Small intestine (tissue), 7 donors: ENCODE data around the gene ELOVL7. TPM values are rescaled to one million over a fixed set of nuclear protein-coding genes. Genes with fewer than 3 reads are reported as not detected.

Source experiments
- DNase-seq, 2 donors: peaks; one replicate each; pipeline versions ENCODE4 v3.0.0 to v3.0.0-alpha.2; 2013
- FAIRE-seq: peaks from 2 replicates; lab custom pipeline; 2012; peaks lifted over from hg19 to GRCh38; lab: Jason Lieb, UNC
- H3K27ac ChIP-seq, 3 donors: one replicate each; pipeline ENCODE4 v1.5.1; 2013; ENCODE audit warnings: low read length in 2 of 3, mild to moderate bottlenecking in 2 of 3, control low read depth in 1 of 3, inconsistent platforms in 1 of 3, low read depth in 1 of 3, moderate library complexity in 1 of 3
- H3K27me3 ChIP-seq, 3 donors: one replicate each; pipeline ENCODE4 v1.6.1; 2013; ENCODE audit warnings: low read length in 3 of 3, inconsistent platforms in 1 of 3; ENCODE audit not compliant: control insufficient read depth in 3 of 3, insufficient read depth in 3 of 3
- H3K36me3 ChIP-seq, 3 donors: one replicate each; pipeline ENCODE4 v1.6.1; 2013; ENCODE audit warnings: low read length in 3 of 3, inconsistent platforms in 1 of 3, low read depth in 1 of 3, mild to moderate bottlenecking in 1 of 3, moderate library complexity in 1 of 3; ENCODE audit not compliant: control insufficient read depth in 3 of 3, insufficient read depth in 2 of 3
- H3K4me1 ChIP-seq, 3 donors: one replicate each; pipeline ENCODE4 v1.6.1; 2013; ENCODE audit warnings: low read length in 2 of 3, inconsistent platforms in 1 of 3, low read depth in 1 of 3, mild to moderate bottlenecking in 1 of 3, moderate library complexity in 1 of 3; ENCODE audit not compliant: control insufficient read depth in 3 of 3, insufficient read depth in 2 of 3
- H3K4me3 ChIP-seq, 3 donors: one replicate each; pipeline ENCODE4 v1.5.1; 2013; ENCODE audit warnings: low read length in 3 of 3, control low read depth in 1 of 3, inconsistent platforms in 1 of 3, low read depth in 1 of 3, mild to moderate bottlenecking in 1 of 3, moderate library complexity in 1 of 3
- H3K9me3 ChIP-seq, 2 donors: one replicate each; pipeline ENCODE4 v1.6.1; 2013; ENCODE audit warnings: low read depth in 1 of 2, low read length in 1 of 2; ENCODE audit not compliant: control insufficient read depth in 2 of 2, insufficient read depth in 1 of 2
- WGBS, 3 donors: extraction: QIAGEN DNeasy Blood & Tissue Kit; methylation state at CpG; one replicate each; pipeline ENCODE4 v1.1.7; 2013; 5-methylcytosine and 5-hydroxymethylcytosine counted together
- polyA plus RNA-seq, 4 donors: library from polyadenylated mRNA; stranded (reverse) in 3 of 4; unstranded in 1 of 4; fragments of 200-250 nt in 3 of 4; fragments of 120-200 nt in 1 of 4; gene quantifications; one replicate each; pipeline versions ENCODE4 v1.2.1 to v1.2.3, GENCODE V29; 2013
- donor health status: healthy with polysubstance abuse.
- donor health status: control.
- donor health status: control.
- donor health status: Bipolar disorder and iron deficiency.
- donor health status: healthy.

Gene ELOVL7
- polyA plus RNA-seq, 4 donors: 9.2 to 100 (median 20.2) TPM

DNA sequence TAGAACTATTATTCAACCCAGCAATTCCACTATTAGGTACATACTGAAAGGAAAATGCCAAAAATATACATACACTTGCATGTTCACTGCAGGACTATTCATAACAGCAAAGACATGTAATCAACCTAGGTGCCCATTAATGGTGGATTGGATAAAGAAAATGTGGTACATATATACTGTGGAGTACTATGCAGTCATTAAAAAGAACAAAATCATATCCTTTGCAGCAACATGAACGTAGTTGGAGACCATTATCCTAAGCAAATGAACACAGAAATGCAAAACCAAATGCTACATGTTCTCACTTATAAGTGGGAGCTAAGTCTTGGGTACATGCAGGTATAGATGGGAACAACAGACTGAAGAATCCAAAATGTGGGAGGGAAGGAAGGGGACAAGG is 67.7 kb downstream of the ELOVL7 start:
- peaks cover 0 to 17% (median 0%) of the 10 kb centered on the region in 3 donors for H3K36me3 ChIP-seq
- H3K4me1 ChIP-seq: no peaks in the 10 kb centered on the region
- DNase-seq (no peak), FAIRE-seq (no peak)
- H3K9me3 ChIP-seq: no peaks in the 10 kb centered on the region
- no peaks in the 10 kb centered on the region for H3K27me3 ChIP-seq
- H3K27ac ChIP-seq: no peak overlapping the region
- WGBS, 3 donors: 81 to 86% (median 85%) methylated on average over 1 of the region's 1 CpG
- H3K4me3 ChIP-seq: no peak overlapping the region

- Histone ChIP-seq H3K27ac (no peak overlapping the region), H3K36me3 (peaks cover 0 to 9% (median under 1%) of the 10 kb centered on the region in 3 donors), H3K4me1 (no peaks in the 10 kb centered on the region), H3K27me3 (no peaks in the 10 kb centered on the region), H3K4me3 (no peak overlapping the region), H3K9me3 (no peaks in the 10 kb centered on the region)
- DNase-seq (no peak), FAIRE-seq (no peak)
- 77 to 85% (median 82%) methylated on average over 6 of the region's 6 CpGs for WGBS, 3 donors
Observed at GRCh38 chr5:60765019-60765709, 78.9 kb downstream of the ELOVL7 start.

DNA sequence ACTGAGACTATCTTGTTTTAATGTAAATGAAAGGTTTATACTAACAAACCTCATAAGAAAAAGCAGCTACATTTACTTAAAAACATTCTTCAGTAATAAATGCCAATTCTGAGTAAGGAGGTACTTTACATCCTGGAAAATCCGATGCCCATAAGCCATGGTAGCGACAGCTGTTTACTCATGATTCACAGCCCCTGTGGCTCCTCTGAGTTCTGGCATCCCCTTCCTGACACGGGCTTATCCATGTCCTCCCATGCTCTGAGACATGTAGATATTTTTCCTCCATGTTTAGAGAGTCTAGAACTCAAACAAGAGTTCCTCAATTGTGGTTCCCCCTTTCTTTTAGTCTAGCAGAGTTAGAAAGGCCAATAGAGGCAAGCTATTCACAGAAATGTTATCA is 81.0 kb downstream of the ELOVL7 start:
- H3K27ac ChIP-seq: no peak overlapping the region
- no peaks in the 10 kb centered on the region for H3K27me3 ChIP-seq
- WGBS, 3 donors: 63 to 92% (median 82%) methylated on average over 3 of the region's 3 CpGs
- DNase-seq: no peak
- H3K36me3 ChIP-seq: peaks cover 0 to 6% (median 0%) of the 10 kb centered on the region in 3 donors
- no peaks in the 10 kb centered on the region for H3K9me3 ChIP-seq
- FAIRE-seq: no peak
- H3K4me1 ChIP-seq: no peaks in the 10 kb centered on the region
- H3K4me3 ChIP-seq: no peak overlapping the region

DNA sequence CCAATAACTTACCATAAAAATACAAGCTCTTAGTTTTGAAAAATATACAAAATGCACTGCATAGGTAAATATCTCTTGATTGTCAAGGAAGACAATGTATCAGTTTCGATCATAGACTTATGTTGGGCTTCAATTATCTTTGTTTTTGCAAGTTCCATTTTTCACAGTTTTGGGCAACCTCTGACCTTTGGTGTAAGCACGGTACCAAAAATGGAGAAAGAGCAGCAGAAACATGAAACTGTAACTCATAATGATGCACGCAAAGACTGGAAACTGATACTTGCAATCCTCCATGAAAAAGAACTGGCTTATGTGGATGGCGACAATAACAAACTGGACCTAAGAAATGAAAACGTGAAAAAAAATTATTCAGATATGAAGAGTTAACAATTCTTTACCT is 89.6 kb downstream of the ELOVL7 start:
- H3K4me1 ChIP-seq: no peaks in the 10 kb centered on the region
- no peak for FAIRE-seq

DNA sequence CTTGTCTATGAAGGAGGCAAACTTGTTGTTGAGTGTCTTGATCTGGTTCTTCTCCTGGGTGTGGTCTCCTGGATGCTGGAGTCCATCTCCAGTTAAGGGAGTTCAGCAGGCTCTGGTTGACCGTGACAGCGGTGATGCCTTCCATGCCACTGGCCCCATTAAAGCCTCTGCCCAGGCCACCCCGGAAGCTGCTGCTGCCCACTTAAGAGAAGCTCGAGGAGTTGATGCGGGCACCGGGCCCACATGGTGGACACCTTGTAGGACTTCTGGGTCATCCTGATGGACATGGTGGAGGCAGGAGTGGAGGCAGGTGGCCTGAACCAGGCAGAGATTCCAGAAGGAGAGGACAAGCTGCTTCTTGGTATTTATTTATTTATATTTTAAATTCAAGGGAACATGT is 99.4 kb downstream of the ELOVL7 start:
- Histone ChIP-seq H3K4me3 (no peak overlapping the region), H3K27ac (no peak overlapping the region), H3K9me3 (peaks cover 0 to 12% of the 10 kb centered on the region in 2 donors), H3K36me3 (peaks cover 0 to 3% (median 2%) of the 10 kb centered on the region in 3 donors), H3K4me1 (no peaks in the 10 kb centered on the region), H3K27me3 (no peaks in the 10 kb centered on the region)
- WGBS, 3 donors: 97 to 100% (median 97%) methylated on average over 6 of the region's 6 CpGs
- DNase-seq (no peak), FAIRE-seq (no peak)

More for the DNA sequence above, 89.6 kb downstream of the ELOVL7 start:
- H3K27me3 ChIP-seq: no peaks in the 10 kb centered on the region
- 88 to 92% (median 91%) methylated on average over 5 of the region's 5 CpGs for WGBS, 3 donors
- DNase-seq: no peak
- no peak overlapping the region for H3K27ac ChIP-seq
- no peak overlapping the region for H3K4me3 ChIP-seq
- H3K9me3 ChIP-seq: no peaks in the 10 kb centered on the region
- peaks cover 0 to 2% (median 0%) of the 10 kb centered on the region in 3 donors for H3K36me3 ChIP-seq

DNA sequence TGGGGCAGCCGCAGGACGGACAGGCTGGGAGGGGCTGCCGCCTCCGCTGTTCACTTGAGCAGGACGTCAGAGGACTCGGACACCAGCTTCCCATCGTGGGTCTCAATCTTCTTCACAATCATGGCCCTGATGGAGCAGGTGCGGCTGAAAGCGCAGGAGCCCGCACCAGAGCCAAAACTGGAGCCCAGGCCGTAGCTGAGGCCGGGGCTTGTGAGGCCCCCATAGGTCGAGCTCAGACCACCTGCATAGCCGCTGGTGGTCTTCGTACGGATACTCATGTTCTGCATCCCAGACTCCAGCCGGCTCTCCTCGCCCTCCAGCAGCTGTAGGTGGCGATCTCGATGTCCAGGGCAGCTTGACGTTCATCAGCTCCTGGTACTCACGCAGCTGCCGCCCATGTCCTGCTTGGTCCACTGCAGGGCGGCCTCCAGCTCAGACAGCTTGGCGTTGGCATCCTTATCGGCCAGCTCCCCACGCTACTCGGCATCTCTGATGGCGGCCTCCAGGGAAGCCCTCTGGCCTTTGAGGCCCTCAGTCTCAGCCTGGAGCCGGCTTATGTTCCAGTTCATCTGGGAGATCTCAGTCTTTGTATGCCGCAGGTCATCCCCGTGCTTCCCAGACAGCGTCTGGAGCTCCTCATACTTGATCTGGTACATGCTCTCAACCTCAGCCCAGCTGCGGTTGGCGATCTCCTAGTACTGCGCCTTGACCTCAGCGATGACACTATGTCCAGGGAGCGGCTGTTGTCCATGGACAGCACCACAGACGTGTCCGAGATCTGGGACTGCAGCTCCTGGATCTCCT is 100.4 kb downstream of the ELOVL7 start:
- Histone ChIP-seq H3K4me1 (no peaks in the 10 kb centered on the region), H3K36me3 (peaks cover 0 to 7% (median 2%) of the 10 kb centered on the region in 3 donors), H3K4me3 (no peak overlapping the region), H3K27ac (no peak overlapping the region), H3K27me3 (no peaks in the 10 kb centered on the region), H3K9me3 (peaks cover 0 to 17% of the 10 kb centered on the region in 2 donors)
- 93 to 97% (median 95%) methylated on average over 40 of the region's 40 CpGs for WGBS, 3 donors
- FAIRE-seq: no peak
- no peak for DNase-seq

DNA sequence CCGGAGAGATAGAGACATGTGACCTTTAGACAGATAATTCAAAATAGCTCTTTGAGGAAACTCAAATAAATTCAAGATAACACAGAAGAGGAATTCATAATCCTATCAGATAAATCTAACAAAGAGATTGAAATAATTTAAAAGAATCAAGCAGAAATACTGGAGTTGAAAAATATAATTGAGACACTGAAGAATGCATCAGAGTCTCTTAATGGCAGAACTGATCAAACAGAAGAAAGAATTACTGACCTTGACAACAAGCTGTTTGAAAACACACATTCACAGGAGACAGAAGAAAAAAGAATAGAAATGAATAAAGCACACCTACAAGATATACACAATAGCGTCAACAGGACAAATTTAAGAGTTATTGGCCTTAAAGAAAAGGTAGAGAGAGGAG is 103.7 kb downstream of the ELOVL7 start:
- Histone ChIP-seq H3K4me3 (no peak overlapping the region), H3K27me3 (no peaks in the 10 kb centered on the region), H3K36me3 (peaks cover 0 to 10% (median 2%) of the 10 kb centered on the region in 3 donors), H3K9me3 (peaks cover 0 to 22% of the 10 kb centered on the region in 2 donors), H3K27ac (no peak overlapping the region), H3K4me1 (no peaks in the 10 kb centered on the region)
- FAIRE-seq (no peak), DNase-seq (no peak)
- WGBS, 3 donors: 93 to 98% (median 93%) methylated on average over 2 of the region's 2 CpGs

GRCh38 chr5:60738933-60739332 is 105.1 kb downstream of the ELOVL7 start:
- no peak overlapping the region for H3K4me3 ChIP-seq
- H3K9me3 ChIP-seq: peaks cover 0 to 18% of the 10 kb centered on the region in 2 donors
- peaks cover 0 to 10% (median 2%) of the 10 kb centered on the region in 3 donors for H3K36me3 ChIP-seq
- FAIRE-seq (no peak), DNase-seq (no peak)
- H3K4me1 ChIP-seq: no peaks in the 10 kb centered on the region
- WGBS, 3 donors: 58 to 76% (median 72%) methylated on average over 3 of the region's 3 CpGs
- no peaks in the 10 kb centered on the region for H3K27me3 ChIP-seq
- no peak overlapping the region for H3K27ac ChIP-seq
